Measurements from ENCODE around the gene DDHD1. TPM values are rescaled to one million over a fixed set of nuclear protein-coding genes. Genes with fewer than 3 reads are reported as not detected.
"Not testable (repeated sequence)": the region's sequence is repeated elsewhere in the genome, so short reads cannot be mapped to it uniquely, and the experiment has no call there.

Gene DDHD1
- total RNA-seq, 1 experiment from 2014 or later = 10.6 TPM

DNA sequence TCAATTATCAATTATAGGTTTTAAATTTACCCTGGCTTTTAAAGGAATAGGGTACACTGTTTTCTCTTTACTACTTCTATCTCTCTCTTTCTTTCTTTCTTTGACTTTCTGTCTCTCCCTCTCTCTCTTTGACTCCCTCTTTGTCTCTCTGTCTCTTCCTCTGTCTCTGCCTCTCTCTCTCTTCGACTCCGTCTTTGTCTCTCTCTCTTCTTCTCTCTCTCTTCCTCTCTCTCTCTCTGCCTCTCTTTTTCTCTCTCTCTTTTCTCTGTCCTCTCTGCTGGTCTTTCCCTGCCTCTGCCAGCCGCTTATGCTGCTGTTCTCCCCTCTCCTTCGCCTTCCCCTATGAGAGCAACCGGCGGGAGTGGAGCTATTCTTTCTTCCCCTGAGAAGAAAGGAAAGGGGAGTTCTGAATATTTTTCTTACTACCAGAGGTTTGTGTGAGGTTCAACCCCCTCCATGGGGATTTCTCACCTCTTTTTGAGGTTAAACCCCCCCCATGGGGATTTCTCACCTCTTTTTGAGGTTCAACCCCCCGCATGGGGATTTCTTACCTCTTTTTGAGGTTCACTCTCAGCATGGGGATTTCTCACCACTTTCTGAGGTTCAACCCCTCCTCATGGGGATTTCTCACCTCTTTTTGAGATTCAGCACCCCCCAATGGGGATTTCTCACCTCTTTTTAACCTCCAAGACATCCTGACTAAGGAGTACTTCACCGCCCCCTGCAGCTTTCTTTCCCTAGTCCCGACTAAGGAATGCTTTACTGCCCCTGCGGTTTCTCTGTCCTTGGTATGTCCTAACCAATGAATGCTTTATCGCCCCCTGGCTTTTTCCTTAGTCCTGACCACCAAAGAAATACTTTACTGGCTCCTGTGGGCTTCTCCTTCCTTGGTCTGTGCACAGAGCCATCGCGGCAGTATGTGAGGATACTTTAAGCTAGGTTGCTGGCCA, 27.4 kb upstream of the DDHD1 start:
- no TSS peak for BruUV-seq (replicated peaks)
- ChIA-PET CTCF (no interaction called here), POLR2A (no interaction called here)
- Histone ChIP-seq H3K36me3 (ENCODE audit: control insufficient read depth, insufficient read depth, low read length) (no peaks in the 10 kb centered on the region), H3K27me3 (ENCODE audit: control insufficient read depth, insufficient read depth, low read length) (no peaks in the 10 kb centered on the region; the same call in 1 of the 2 replicates), H3K4me3 (ENCODE audit: low read depth in 2 of 2, low read length in 2 of 2) (no peak overlapping the region), H3K9me3 (ENCODE audit: control insufficient read depth, insufficient read depth, low read depth, low read length) (no peaks in the 10 kb centered on the region), H3K4me1 (ENCODE audit: control insufficient read depth, insufficient read depth, low read length) (no peaks in the 10 kb centered on the region), H3K27ac (ENCODE audit: low read length) (no peak overlapping the region)
- TF ChIP-seq, protein P1, sequence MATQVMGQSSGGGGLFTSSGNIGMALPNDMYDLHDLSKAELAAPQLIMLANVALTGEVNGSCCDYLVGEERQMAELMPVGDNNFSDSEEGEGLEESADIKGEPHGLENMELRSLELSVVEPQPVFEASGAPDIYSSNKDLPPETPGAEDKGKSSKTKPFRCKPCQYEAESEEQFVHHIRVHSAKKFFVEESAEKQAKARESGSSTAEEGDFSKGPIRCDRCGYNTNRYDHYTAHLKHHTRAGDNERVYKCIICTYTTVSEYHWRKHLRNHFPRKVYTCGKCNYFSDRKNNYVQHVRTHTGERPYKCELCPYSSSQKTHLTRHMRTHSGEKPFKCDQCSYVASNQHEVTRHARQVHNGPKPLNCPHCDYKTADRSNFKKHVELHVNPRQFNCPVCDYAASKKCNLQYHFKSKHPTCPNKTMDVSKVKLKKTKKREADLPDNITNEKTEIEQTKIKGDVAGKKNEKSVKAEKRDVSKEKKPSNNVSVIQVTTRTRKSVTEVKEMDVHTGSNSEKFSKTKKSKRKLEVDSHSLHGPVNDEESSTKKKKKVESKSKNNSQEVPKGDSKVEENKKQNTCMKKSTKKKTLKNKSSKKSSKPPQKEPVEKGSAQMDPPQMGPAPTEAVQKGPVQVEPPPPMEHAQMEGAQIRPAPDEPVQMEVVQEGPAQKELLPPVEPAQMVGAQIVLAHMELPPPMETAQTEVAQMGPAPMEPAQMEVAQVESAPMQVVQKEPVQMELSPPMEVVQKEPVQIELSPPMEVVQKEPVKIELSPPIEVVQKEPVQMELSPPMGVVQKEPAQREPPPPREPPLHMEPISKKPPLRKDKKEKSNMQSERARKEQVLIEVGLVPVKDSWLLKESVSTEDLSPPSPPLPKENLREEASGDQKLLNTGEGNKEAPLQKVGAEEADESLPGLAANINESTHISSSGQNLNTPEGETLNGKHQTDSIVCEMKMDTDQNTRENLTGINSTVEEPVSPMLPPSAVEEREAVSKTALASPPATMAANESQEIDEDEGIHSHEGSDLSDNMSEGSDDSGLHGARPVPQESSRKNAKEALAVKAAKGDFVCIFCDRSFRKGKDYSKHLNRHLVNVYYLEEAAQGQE (IDR thresholded peaks at IDR 0.05; ENCODE audit: insufficient read depth in 1 of 2, low read depth in 2 of 2, low read length in 1 of 2) = no peak
- TF ChIP-seq POLR2AphosphoS5 (IDR thresholded peaks at IDR 0.05; ENCODE audit: low read depth, low read length) (no peak), TCF7L2 (IDR thresholded peaks at IDR 0.05; ENCODE audit: low read depth, low read length) (no peak), SIN3A (IDR thresholded peaks at IDR 0.05; ENCODE audit: borderline replicate concordance, insufficient read depth, low read depth, low read length) (no peak)
- TF ChIP-seq, protein P2, sequence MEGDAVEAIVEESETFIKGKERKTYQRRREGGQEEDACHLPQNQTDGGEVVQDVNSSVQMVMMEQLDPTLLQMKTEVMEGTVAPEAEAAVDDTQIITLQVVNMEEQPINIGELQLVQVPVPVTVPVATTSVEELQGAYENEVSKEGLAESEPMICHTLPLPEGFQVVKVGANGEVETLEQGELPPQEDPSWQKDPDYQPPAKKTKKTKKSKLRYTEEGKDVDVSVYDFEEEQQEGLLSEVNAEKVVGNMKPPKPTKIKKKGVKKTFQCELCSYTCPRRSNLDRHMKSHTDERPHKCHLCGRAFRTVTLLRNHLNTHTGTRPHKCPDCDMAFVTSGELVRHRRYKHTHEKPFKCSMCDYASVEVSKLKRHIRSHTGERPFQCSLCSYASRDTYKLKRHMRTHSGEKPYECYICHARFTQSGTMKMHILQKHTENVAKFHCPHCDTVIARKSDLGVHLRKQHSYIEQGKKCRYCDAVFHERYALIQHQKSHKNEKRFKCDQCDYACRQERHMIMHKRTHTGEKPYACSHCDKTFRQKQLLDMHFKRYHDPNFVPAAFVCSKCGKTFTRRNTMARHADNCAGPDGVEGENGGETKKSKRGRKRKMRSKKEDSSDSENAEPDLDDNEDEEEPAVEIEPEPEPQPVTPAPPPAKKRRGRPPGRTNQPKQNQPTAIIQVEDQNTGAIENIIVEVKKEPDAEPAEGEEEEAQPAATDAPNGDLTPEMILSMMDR (IDR thresholded peaks at IDR 0.05) = 0 out of 2 replicates have a peak, but pooled peaks have one; percentile 25
- in situ Hi-C loops (cut with HindIII; ENCODE audit: low pct_unique_long_range_greater_than_20kb, low sequenced_read_pairs) = no loop called here
- intact Hi-C loops (cut with micrococcal nuclease; ENCODE audit: unreplicated experiment) = no loop called here
- no peak for DNase-seq (ENCODE audit: low read depth, low spot score)
- no peak for ATAC-seq

DNA sequence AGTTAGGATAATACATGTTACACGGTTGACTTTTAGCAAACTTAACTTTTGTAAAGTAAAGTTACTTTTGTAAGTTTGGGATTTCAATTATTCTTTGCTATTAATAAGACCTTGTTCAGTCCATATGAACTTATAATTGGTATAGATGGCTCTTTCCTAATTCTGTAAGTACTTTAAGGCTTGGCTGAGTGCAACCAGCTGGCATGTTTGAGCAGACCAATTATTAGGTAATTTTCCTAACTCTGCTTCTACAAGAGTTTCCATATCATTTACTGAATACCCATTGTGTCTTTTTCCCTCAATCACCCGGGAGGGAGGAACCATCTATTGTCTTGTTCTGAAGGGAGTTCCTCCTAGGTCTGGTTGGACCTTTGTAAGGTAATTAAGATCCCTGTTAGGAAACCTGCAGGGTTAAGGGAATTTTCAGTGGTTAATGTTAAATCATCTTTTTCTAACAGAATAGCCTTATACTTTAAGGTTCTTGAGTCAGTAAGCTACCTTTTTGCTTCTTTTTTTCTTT, 26.4 kb upstream of the DDHD1 start:
- H3K36me3 ChIP-seq (ENCODE audit: control insufficient read depth, insufficient read depth, low read length); H3K9me3 ChIP-seq (ENCODE audit: control insufficient read depth, insufficient read depth, low read depth, low read length); BruUV-seq (replicated peaks); H3K4me1 ChIP-seq (ENCODE audit: control insufficient read depth, insufficient read depth, low read length); H3K27me3 ChIP-seq (ENCODE audit: control insufficient read depth, insufficient read depth, low read length); CTCF ChIA-PET; H3K27ac ChIP-seq (ENCODE audit: low read length); H3K4me3 ChIP-seq (ENCODE audit: low read depth in 2 of 2, low read length in 2 of 2); POLR2A ChIA-PET; intact Hi-C loops (cut with micrococcal nuclease; ENCODE audit: unreplicated experiment); DNase-seq (ENCODE audit: low read depth, low spot score); ATAC-seq; in situ Hi-C loops (cut with HindIII; ENCODE audit: low pct_unique_long_range_greater_than_20kb, low sequenced_read_pairs): not testable (repeated sequence)

DNA sequence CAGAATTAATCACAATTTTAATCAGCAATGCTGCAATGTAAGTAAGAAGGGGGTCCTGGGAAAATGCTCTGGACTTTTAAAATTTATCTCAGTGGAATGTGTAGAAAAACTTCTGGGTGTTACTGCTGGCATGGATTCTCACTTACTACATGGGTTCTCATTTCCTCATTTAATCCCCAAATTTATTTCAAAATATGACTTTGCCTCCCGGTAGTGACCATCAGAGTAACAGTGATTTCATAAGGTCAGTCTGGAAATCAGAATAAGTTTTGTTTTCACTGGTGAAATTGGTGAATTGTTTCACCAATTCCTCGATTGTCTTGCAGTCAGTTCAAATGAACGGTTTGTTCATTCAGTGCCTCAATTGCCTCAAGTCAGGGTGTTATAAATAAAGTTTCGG, 22.3 kb upstream of the DDHD1 start:
- Histone ChIP-seq H3K4me3 (ENCODE audit: low read depth in 2 of 2, low read length in 2 of 2) (no peak overlapping the region), H3K9me3 (ENCODE audit: control insufficient read depth, insufficient read depth, low read depth, low read length) (no peaks in the 10 kb centered on the region), H3K27ac (ENCODE audit: low read length) (no peak overlapping the region), H3K36me3 (ENCODE audit: control insufficient read depth, insufficient read depth, low read length) (no peaks in the 10 kb centered on the region), H3K27me3 (ENCODE audit: control insufficient read depth, insufficient read depth, low read length) (no peaks in the 10 kb centered on the region; the same call in 1 of the 2 replicates), H3K4me1 (ENCODE audit: control insufficient read depth, insufficient read depth, low read length) (no peaks in the 10 kb centered on the region)
- ChIA-PET CTCF (no interaction called here), POLR2A (no interaction called here)
- intact Hi-C loops (cut with micrococcal nuclease; ENCODE audit: unreplicated experiment) = no loop called here
- TF ChIP-seq, protein P2 (IDR thresholded peaks at IDR 0.05) = no peak
- TF ChIP-seq SIN3A (IDR thresholded peaks at IDR 0.05; ENCODE audit: borderline replicate concordance, insufficient read depth, low read depth, low read length) (no peak), POLR2AphosphoS5 (IDR thresholded peaks at IDR 0.05; ENCODE audit: low read depth, low read length) (no peak), TCF7L2 (IDR thresholded peaks at IDR 0.05; ENCODE audit: low read depth, low read length) (no peak)
- TF ChIP-seq, protein P1 (IDR thresholded peaks at IDR 0.05; ENCODE audit: insufficient read depth in 1 of 2, low read depth in 2 of 2, low read length in 1 of 2) = no peak
- in situ Hi-C loops (cut with HindIII; ENCODE audit: low pct_unique_long_range_greater_than_20kb, low sequenced_read_pairs) = no loop called here
- ATAC-seq = no peak
- BruUV-seq (replicated peaks) = no TSS peak
- no peak for DNase-seq (ENCODE audit: low read depth, low spot score)
